ENCODE data around the gene ERMN.
"Not testable (repeated sequence)": the region's sequence is repeated elsewhere in the genome, so short reads cannot be mapped to it uniquely, and the experiment has no call there.

The ERMN gene

DNA sequence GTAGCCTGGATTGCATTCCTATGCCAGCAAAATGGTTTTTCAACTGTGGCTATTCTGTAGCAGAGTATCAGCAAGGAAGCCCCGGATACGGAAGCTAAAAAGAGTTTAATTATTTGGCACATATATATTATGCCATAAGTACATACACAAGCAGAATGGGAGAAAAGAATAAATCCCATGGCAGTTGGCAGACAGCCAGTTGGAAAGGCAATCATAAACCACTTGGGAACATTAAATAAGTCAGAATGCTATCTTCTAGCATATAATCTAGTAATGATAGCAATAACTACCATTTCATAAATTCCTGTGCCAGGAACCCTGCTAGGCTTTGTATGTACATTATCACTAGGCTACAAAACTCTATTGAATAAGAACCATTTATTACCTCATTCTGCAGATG is 42.2 kb downstream of the ERMN start:
- no peaks in the 10 kb centered on the region for H3K4me1 ChIP-seq (ENCODE audit: low read depth, poor library complexity, severe bottlenecking)

DNA sequence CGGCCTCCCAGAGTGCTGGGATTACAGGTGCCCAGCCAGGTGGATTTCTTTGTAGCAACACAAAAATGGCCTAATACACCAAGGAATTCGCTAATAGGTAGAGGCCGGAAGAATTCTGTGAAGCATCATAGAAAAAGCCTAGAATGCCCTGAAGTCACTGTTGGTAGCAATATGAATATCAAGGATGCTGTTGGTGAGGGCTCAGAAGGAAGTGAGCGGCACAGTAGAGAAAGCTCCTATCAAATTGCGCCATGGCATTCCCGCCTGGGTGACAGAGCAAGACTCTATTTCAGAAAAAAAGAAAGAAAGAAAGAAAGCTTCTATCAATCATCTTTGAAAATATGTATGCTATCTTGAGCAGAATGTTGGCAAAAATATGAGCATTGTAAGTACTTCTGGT is 44.3 kb downstream of the ERMN start:
- Histone ChIP-seq H3K79me2 (ENCODE audit: insufficient read depth, low read depth) (no peaks in the 10 kb centered on the region), H2AFZ (ENCODE audit: low read depth) (no peak overlapping the region), H3K27ac (no peak overlapping the region), H3K4me3 (IDR thresholded peaks at IDR 0.05; ENCODE audit: insufficient read depth, low read depth, low read length) (no peak overlapping the region), H3K9ac (no peak overlapping the region), H3K36me3 (ENCODE audit: insufficient read depth) (no peaks in the 10 kb centered on the region), H3K4me1 (ENCODE audit: low read depth, poor library complexity, severe bottlenecking) (no peaks in the 10 kb centered on the region), H4K20me1 (ENCODE audit: insufficient read depth) (no peaks in the 10 kb centered on the region), H3K27me3 (ENCODE audit: insufficient read depth, low read depth) (no peaks in the 10 kb centered on the region), H3K4me2 (no peak overlapping the region)
- TF ChIP-seq, protein P1, sequence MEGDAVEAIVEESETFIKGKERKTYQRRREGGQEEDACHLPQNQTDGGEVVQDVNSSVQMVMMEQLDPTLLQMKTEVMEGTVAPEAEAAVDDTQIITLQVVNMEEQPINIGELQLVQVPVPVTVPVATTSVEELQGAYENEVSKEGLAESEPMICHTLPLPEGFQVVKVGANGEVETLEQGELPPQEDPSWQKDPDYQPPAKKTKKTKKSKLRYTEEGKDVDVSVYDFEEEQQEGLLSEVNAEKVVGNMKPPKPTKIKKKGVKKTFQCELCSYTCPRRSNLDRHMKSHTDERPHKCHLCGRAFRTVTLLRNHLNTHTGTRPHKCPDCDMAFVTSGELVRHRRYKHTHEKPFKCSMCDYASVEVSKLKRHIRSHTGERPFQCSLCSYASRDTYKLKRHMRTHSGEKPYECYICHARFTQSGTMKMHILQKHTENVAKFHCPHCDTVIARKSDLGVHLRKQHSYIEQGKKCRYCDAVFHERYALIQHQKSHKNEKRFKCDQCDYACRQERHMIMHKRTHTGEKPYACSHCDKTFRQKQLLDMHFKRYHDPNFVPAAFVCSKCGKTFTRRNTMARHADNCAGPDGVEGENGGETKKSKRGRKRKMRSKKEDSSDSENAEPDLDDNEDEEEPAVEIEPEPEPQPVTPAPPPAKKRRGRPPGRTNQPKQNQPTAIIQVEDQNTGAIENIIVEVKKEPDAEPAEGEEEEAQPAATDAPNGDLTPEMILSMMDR (conservative IDR thresholded peaks at IDR 0.05; ENCODE audit: low read depth, low read length) = no peak

More for the DNA sequence above, 42.2 kb downstream of the ERMN start:
- TF ChIP-seq, protein P1 (conservative IDR thresholded peaks at IDR 0.05; ENCODE audit: low read depth, low read length) = no peak
- Histone ChIP-seq H2AFZ (ENCODE audit: low read depth) (no peak overlapping the region), H4K20me1 (ENCODE audit: insufficient read depth) (no peaks in the 10 kb centered on the region), H3K79me2 (ENCODE audit: insufficient read depth, low read depth) (no peaks in the 10 kb centered on the region), H3K27me3 (ENCODE audit: insufficient read depth, low read depth) (no peaks in the 10 kb centered on the region), H3K9ac (no peak overlapping the region), H3K4me3 (IDR thresholded peaks at IDR 0.05; ENCODE audit: insufficient read depth, low read depth, low read length) (no peak overlapping the region), H3K27ac (no peak overlapping the region), H3K4me2 (no peak overlapping the region), H3K36me3 (ENCODE audit: insufficient read depth) (no peaks in the 10 kb centered on the region)

- not testable (repeated sequence) for H3K27me3 ChIP-seq (ENCODE audit: insufficient read depth, low read depth); H2AFZ ChIP-seq (ENCODE audit: low read depth); H3K4me3 ChIP-seq (IDR thresholded peaks at IDR 0.05; ENCODE audit: insufficient read depth, low read depth, low read length); H3K36me3 ChIP-seq (ENCODE audit: insufficient read depth); H3K9ac ChIP-seq; H3K79me2 ChIP-seq (ENCODE audit: insufficient read depth, low read depth); H4K20me1 ChIP-seq (ENCODE audit: insufficient read depth); H3K27ac ChIP-seq; H3K4me2 ChIP-seq; H3K4me1 ChIP-seq (ENCODE audit: low read depth, poor library complexity, severe bottlenecking)
Observed at GRCh38 chr2:157279311-157279710, 46.3 kb downstream of the ERMN start.

DNA sequence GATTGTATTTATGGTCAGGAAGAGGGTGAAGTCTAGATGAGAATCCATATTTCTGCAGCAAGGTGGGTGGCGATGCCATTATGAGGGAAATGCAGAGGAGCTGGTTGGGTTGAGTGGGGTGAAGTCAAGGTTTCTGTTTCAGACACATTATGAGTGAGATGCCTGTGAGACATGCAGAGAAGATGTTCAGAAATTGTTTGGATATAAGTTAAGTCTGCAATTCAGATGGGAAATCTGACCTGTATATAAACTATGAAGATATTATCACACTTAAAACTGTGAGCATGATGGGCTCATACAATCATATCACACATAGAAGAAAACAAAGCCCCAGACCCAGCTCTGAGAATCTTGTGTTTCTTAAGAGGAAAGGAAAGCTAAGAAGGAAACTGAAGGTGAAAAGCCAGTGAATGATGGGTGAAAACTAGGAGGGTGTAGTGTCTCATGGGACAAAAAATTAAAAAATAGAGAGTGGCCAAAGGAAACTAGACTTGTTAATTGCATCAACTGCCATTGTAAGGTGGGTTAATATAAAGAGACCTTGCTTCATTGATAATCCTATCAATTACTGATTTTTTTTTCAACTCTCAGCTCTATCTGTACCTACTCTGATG is 53.9 kb downstream of the ERMN start:
- Histone ChIP-seq H3K4me3 (IDR thresholded peaks at IDR 0.05; ENCODE audit: insufficient read depth, low read depth, low read length) (no peak overlapping the region), H3K4me2 (no peak overlapping the region), H3K27me3 (ENCODE audit: insufficient read depth, low read depth) (no peaks in the 10 kb centered on the region), H4K20me1 (ENCODE audit: insufficient read depth) (no peaks in the 10 kb centered on the region), H3K79me2 (ENCODE audit: insufficient read depth, low read depth) (no peaks in the 10 kb centered on the region), H3K27ac (no peak overlapping the region), H2AFZ (ENCODE audit: low read depth) (no peak overlapping the region), H3K4me1 (ENCODE audit: low read depth, poor library complexity, severe bottlenecking) (peaks cover 27% of the 10 kb centered on the region), H3K36me3 (ENCODE audit: insufficient read depth) (no peaks in the 10 kb centered on the region), H3K9ac (no peak overlapping the region)
- TF ChIP-seq, protein P1 (conservative IDR thresholded peaks at IDR 0.05; ENCODE audit: low read depth, low read length) = no peak

DNA sequence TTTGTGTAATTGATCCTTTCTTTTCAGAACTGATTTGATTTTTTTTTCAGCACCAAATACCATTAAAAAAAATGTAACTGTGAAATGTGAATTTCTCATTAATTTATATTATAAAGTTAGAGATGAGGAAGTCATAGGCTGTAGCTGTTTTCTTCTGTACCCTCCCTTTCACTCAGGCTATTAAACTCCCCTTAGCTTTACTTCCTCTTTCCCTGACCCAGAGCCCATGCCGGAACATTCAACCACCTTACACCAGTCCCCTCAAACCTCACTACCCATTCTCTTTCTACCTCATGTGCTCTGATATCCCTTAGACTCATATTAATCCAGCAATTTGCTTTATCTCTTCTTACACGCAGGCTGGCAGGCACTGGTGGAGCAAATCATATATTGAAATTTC is 55.7 kb downstream of the ERMN start:
- Histone ChIP-seq H2AFZ (ENCODE audit: low read depth) (no peak overlapping the region), H3K27ac (no peak overlapping the region), H3K9ac (no peak overlapping the region), H3K4me1 (ENCODE audit: low read depth, poor library complexity, severe bottlenecking) (peaks cover 32% of the 10 kb centered on the region), H4K20me1 (ENCODE audit: insufficient read depth) (no peaks in the 10 kb centered on the region), H3K36me3 (ENCODE audit: insufficient read depth) (no peaks in the 10 kb centered on the region), H3K4me3 (IDR thresholded peaks at IDR 0.05; ENCODE audit: insufficient read depth, low read depth, low read length) (no peak overlapping the region), H3K27me3 (ENCODE audit: insufficient read depth, low read depth) (no peaks in the 10 kb centered on the region), H3K4me2 (no peak overlapping the region), H3K79me2 (ENCODE audit: insufficient read depth, low read depth) (no peaks in the 10 kb centered on the region)
- TF ChIP-seq, protein P1 (conservative IDR thresholded peaks at IDR 0.05; ENCODE audit: low read depth, low read length) = no peak

Data from KMS-11 (cell line).